Osteoblast (primary cell): ENCODE measurements around the gene A2M. TPM values are rescaled to one million over a fixed set of nuclear protein-coding genes. Genes with fewer than 3 reads are reported as not detected.

Experiments
- DNase-seq: peaks from one replicate; pipeline ENCODE4 v3.0.0; 2011; ENCODE audit warnings: low spot score, mixed read lengths; ENCODE audit not compliant: insufficient read length; ENCODE audit errors: missing footprints
- H2AFZ ChIP-seq: 2 replicates; pipeline ENCODE4 v1.6.0; 2011; ENCODE audit warnings: mild to moderate bottlenecking, low read length
- H3K27ac ChIP-seq: 2 replicates; pipeline ENCODE4 v1.5.1; 2011; ENCODE audit warnings: mild to moderate bottlenecking, low read depth, low read length, moderate library complexity
- H3K27me3 ChIP-seq: 2 replicates; pipeline ENCODE4 v1.6.0; 2012; ENCODE audit warnings: mild to moderate bottlenecking, control low read depth, inconsistent platforms, low read length, moderate library complexity; ENCODE audit not compliant: insufficient read depth
- H3K36me3 ChIP-seq: 2 replicates; pipeline ENCODE4 v1.5.1; 2011; ENCODE audit warnings: mild to moderate bottlenecking, low read length, control low read depth, moderate library complexity; ENCODE audit not compliant: insufficient read depth
- H3K4me1 ChIP-seq: 2 replicates; pipeline ENCODE4 v1.5.1; 2011; ENCODE audit warnings: mild to moderate bottlenecking, low read length, control low read depth, moderate library complexity; ENCODE audit not compliant: insufficient read depth
- H3K4me2 ChIP-seq: 2 replicates; pipeline ENCODE4 v1.6.0; 2011; ENCODE audit warnings: mild to moderate bottlenecking, low read length; ENCODE audit not compliant: insufficient read depth
- H3K4me3 ChIP-seq: fragments of 200-600 bp; sonication (generic); 3 replicates; pipeline ENCODE4 v1.5.1; 2012; ENCODE audit warnings: mild to moderate bottlenecking, low read length, inconsistent platforms; ENCODE audit not compliant: insufficient read depth
- H3K79me2 ChIP-seq: 2 replicates; pipeline ENCODE4 v1.6.0; 2012; ENCODE audit warnings: mild to moderate bottlenecking, low read length, control low read depth, inconsistent platforms; ENCODE audit not compliant: insufficient read depth
- H3K9me3 ChIP-seq: 2 replicates; pipeline ENCODE4 v1.5.1; 2011; ENCODE audit warnings: low read depth, low read length, control low read depth
- H4K20me1 ChIP-seq: 2 replicates; pipeline ENCODE4 v1.6.0; 2012; ENCODE audit warnings: mild to moderate bottlenecking, low read length, control low read depth; ENCODE audit not compliant: insufficient read depth
- CTCF ChIP-seq: IDR thresholded peaks from 2 replicates; pipeline ENCODE4 v1.5.1; 2011; ENCODE audit warnings: mild to moderate bottlenecking, low read depth, low read length, moderate library complexity; ENCODE audit errors: extremely low read depth
- total RNA-seq: library from RNA; depleted of rRNA; stranded (reverse); fragments of >200 nt; gene quantifications from 2 replicates; pipeline ENCODE4 v1.2.3, GENCODE V29; 2012

Gene A2M
- total RNA-seq, 1 donor, result 2.2 TPM

GRCh38 chr12:9048930-9049329 is 66.8 kb downstream of the A2M start:
- Histone ChIP-seq H3K4me1 (no peaks in the 10 kb centered on the region), H4K20me1 (no peaks in the 10 kb centered on the region), H3K79me2 (no peaks in the 10 kb centered on the region), H3K4me2 (no peak overlapping the region), H3K4me3 (no peak overlapping the region), H3K9me3 (no peaks in the 10 kb centered on the region), H3K27ac (no peak overlapping the region), H2AFZ (no peak overlapping the region), H3K27me3 (no peaks in the 10 kb centered on the region), H3K36me3 (no peaks in the 10 kb centered on the region)
- TF ChIP-seq CTCF, result no peak
- no peak for DNase-seq

GRCh38 chr12:9047105-9047504 is 68.6 kb downstream of the A2M start:
- Histone ChIP-seq H3K27me3 (no peaks in the 10 kb centered on the region), H3K79me2 (no peaks in the 10 kb centered on the region), H3K4me3 (no peak overlapping the region), H3K9me3 (no peaks in the 10 kb centered on the region), H4K20me1 (no peaks in the 10 kb centered on the region), H3K27ac (no peak overlapping the region), H2AFZ (no peak overlapping the region), H3K36me3 (no peaks in the 10 kb centered on the region), H3K4me2 (no peak overlapping the region), H3K4me1 (no peaks in the 10 kb centered on the region)
- no peak for TF ChIP-seq CTCF
- no peak for DNase-seq

- Histone ChIP-seq H4K20me1 (no peaks in the 10 kb centered on the region), H3K4me3 (no peak overlapping the region), H3K4me2 (no peak overlapping the region), H3K9me3 (no peaks in the 10 kb centered on the region), H3K36me3 (no peaks in the 10 kb centered on the region), H3K27me3 (no peaks in the 10 kb centered on the region), H2AFZ (no peak overlapping the region), H3K27ac (no peak overlapping the region), H3K79me2 (no peaks in the 10 kb centered on the region), H3K4me1 (no peaks in the 10 kb centered on the region)
- no peak for TF ChIP-seq CTCF
- DNase-seq, result no peak
Observed at GRCh38 chr12:9043766-9044165, 72.0 kb downstream of the A2M start.

- TF ChIP-seq CTCF, result no peak
- H3K79me2 ChIP-seq, result no peaks in the 10 kb centered on the region
- no peak overlapping the region for H3K4me3 ChIP-seq
- H3K27ac ChIP-seq, result no peak overlapping the region
- peak; percentile 23 for DNase-seq
- H3K27me3 ChIP-seq, result no peaks in the 10 kb centered on the region
- no peak overlapping the region for H3K4me2 ChIP-seq
- H4K20me1 ChIP-seq, result no peaks in the 10 kb centered on the region
- no peaks in the 10 kb centered on the region for H3K9me3 ChIP-seq
- no peak overlapping the region for H2AFZ ChIP-seq
- no peaks in the 10 kb centered on the region for H3K36me3 ChIP-seq
- H3K4me1 ChIP-seq, result no peaks in the 10 kb centered on the region
Observed at GRCh38 chr12:9041321-9041720, 74.4 kb downstream of the A2M start.
